Activated T-helper 9 cell treated with anti-CD3 and anti-CD28 coated beads, Interleukin-2, amount 50 U/mL, for 16 hours (primary cell): ENCODE results near the gene LANCL2.
"Not testable (repeated sequence)": the region's sequence is repeated elsewhere in the genome, so short reads cannot be mapped to it uniquely, and the experiment has no call there.

Experiments
- DNase-seq: peaks from one replicate; pipeline ENCODE4 v3.0.0-alpha.2; 2020; ENCODE audit warnings: low read depth

LANCL2 gene, protein sequence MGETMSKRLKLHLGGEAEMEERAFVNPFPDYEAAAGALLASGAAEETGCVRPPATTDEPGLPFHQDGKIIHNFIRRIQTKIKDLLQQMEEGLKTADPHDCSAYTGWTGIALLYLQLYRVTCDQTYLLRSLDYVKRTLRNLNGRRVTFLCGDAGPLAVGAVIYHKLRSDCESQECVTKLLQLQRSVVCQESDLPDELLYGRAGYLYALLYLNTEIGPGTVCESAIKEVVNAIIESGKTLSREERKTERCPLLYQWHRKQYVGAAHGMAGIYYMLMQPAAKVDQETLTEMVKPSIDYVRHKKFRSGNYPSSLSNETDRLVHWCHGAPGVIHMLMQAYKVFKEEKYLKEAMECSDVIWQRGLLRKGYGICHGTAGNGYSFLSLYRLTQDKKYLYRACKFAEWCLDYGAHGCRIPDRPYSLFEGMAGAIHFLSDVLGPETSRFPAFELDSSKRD

DNA sequence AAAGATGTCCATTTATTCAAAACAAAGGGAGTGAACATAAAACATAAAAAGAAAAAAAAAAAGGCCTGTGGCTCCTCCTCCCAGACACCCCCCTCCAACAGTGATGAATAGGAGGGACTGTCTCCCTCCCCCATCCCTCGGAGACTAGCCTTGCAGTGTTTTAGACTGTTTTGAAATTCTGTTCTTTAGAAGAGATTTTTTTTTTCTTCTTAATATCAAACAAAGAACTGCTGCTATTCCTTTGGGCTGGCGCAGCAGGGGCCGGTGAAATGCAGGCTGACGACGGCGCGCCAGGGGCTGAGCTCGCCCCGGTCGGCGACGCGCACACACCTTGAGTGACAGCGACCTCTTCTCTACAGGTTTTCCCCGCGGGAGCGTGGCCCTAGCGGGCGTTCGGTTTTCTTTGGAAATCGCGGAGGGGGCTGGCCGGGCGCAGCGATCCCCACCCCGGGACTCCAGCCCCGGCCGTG lies at the start of gene LANCL2:
Gene LANCL2 (plus strand): TSS at position 133 of the 470 bp plus-strand sequence. CDS start 689 bp downstream, outside the sequence.
- DNase-seq, result no peak

DNA sequence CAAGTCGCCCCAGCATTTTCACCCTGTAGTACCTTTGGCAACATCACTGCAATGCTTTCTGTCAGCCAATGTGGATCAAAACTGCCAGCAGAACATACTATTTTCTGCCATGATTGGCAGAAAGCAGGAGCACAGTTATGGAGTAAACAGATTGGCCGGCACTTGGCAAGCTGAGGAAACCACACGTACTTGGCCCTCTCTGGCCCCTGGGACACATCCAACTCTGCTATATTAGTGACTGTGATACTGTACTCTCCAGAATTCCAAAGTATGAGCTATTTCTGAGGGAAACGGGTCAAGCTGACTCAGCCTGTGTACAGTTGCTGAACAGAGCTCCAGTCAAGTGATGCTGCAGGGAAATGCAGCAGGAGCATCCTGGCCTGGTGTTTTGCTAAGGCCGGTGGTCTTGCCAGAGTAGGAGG lies 39.8 kb upstream of the LANCL2 start:
- DNase-seq, result no peak

DNA sequence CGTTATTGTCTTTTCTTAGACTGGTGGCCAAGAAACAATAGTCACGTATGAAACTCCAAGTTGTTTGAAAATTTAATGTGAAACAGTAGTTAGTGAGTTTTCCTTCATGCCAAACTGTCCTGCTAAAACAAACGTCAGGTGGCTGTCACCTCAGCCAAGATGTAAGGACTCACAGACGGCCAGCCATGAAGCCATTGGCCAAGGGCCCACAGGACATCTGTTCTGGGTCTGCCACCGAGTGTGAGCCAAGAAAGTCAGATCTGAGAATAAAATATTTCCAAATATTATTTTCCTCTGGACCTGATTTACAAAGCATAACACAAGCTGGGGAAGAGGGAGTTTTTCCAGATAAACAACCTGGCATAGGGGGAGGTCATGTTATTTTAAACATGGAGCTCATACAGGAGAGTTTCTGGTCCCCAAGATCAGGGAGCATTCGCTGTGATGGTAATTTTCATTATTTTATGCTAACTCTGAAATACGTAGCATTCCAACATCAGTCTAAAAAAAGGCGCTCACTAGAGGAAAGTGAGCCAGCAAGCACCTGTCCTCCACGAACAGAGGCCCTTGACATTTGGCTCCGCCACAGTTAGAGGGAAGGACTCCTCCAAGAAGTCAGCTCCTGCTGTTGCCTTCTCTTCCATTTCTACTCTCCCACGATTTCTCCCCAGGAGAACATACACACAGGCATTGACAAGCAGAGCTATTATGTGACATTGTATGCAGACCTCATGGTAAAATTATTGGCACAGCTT lies 38.9 kb upstream of the LANCL2 start:
- DNase-seq, result no peak

DNA sequence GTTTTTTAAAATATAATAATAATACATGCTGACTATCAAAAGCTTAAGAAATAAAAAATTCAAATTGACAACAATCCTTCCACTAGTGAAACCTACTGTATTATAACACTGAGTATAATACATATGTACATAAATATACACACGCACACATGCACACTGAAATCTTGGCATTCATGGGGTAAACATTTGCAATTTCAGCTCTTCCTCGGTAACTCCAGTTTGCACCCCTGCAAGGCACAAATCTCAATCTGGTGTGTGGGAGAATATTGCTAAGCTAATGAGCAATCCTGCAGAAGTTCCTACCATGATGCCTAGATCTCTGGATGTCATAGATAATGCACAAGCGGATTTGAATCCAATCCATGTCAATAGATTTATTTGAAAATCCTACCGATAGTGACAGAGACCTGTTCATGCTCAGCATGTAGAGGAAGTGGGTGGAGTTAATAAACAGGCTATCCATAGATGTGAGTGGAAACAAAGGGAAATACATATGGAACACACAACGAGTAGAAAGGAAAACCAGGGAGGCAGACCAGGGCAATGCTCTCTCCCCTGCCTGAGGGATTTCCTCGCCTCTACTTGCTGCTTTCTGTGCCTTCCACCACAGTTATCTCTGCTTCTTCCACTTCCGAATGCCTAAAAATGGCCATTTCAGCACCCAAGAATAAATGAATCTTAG lies 38.1 kb upstream of the LANCL2 start:
- DNase-seq, result no peak

DNA sequence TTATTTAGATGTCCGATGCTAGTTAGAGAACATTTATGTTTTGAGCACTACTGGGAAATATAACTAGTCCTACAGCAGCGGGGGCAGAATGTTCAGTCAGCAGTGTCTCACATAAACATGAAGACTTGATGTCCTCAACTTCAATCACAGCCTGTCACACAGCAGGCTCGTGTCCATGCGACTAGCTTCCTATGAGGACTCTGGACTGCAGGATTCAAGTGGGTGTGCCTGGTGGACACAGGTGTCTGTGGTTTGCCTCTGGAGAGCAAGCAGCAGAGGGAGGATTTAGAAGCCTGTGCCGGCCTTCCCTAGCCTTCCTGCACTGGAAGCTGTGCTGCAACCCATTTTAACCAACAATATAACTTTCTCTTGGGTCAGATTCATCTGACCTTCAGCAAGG lies 30.0 kb upstream of the LANCL2 start:
- no peak for DNase-seq

DNA sequence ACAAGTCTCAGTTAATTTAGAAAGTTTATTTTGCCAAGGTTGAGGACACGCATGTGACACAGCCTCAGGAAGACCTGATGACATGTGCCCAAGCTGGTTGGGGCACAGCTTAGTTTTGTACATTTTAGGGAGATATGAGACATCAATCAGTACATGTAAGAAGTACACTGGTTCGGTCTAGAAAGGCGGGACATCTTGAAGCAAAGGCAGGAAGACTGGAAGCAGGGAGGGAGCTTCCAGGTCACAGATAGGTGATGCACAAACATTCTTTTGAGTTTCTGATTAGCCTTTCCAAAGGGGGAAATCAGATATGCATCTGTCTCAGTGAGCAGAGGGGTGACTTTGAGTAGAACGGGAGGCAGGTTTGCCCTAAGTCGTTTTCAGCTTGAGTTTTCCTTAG lies 29.4 kb upstream of the LANCL2 start:
- no peak for DNase-seq

DNA sequence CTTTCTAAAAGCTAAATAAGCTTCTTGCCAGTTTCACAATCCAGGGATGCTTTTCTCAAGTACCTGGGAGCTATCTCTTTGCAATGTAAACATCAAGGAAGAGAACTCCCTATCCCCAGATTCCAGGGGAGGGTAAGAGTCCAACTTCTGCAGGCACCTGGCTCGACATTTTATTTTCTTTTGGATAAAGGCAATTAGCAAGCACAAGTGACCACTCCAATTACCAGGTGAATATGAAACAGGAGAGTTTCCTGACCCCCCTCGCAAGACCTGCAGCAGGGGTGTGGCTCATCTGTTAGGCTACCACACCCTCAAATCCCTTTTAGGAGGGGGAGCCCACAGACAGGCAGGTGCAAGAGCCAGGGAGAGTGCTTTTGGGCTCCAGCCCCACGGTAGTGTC lies 28.6 kb upstream of the LANCL2 start:
- no peak for DNase-seq

DNA sequence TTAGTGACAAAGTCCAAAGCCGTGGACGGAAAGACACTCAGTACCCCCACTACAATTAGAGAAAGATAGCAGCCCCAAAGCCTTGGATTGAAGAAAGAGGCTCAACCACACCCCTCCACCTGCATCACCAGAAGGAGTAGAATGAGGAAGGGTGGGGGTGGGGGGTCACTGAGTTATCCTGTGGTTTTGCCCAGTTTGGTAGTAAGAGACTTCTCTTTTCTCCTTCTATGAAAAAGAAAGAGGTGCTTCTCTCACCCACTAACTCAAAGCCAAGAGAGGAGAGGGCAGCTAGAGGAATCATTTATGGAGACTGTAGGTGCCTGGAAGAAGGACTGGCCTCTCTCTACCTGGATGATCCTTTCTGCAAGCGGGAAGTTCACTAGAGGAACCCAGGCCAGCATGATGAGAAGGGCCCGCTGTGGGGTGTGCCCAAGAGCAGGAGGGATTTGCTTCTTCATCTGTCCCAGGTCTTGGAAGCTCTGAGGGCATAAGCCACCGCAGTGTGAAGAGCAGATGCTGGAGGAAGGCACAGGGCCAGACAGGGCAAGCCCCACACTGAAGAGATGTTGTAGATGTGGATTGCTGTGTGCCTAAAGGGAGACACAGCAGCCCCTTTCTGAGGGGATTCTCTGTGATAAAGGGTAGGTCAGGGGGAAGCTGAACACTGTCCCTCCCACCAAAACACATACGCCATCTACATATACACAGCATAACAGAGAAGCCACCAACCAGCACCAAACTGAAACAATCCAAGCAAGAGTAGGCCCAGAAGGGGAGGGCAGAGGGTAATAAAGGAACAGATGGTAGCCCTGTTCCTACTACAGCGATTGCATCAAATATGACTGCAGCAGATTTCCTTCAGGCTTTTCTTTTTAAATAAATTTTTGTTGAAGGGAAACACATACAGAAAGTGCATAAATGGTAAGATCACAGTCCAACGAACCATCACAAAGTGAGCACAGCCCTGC lies 25.8 kb upstream of the LANCL2 start:
- no peak for DNase-seq

DNA sequence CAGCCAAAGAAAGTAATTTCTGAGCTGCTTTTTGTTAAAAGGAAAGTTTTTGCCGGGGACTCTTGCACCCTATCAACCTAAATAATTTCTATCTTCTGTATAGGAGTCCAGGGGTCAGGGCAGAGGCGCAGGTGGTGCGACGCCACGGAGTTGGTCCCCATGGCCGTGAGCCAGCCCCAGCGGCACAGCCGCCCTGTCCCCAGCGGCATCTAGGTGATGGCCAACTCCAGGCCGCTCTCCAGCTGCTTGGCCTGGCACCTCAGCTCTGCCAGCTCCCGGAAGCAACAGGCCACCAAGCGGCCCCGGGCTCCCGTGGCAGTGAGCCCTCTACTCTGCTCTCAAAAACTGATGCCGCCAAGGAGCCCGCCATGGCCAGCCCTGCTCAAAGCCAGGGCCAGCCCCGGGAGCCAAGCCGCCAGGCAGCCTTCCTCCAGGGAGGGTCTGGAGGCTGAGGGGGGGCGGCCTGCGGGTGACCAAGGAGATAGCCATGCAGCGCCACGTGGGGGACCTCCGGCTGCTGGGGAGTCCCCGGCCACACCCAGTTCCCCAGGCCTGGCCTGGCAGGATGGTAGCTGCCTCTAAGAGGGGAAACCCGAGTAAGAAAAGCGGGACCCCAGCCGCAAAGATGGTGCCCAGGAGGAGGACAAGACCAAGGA lies 22.8 kb upstream of the LANCL2 start:
- DNase-seq, result no peak

DNA sequence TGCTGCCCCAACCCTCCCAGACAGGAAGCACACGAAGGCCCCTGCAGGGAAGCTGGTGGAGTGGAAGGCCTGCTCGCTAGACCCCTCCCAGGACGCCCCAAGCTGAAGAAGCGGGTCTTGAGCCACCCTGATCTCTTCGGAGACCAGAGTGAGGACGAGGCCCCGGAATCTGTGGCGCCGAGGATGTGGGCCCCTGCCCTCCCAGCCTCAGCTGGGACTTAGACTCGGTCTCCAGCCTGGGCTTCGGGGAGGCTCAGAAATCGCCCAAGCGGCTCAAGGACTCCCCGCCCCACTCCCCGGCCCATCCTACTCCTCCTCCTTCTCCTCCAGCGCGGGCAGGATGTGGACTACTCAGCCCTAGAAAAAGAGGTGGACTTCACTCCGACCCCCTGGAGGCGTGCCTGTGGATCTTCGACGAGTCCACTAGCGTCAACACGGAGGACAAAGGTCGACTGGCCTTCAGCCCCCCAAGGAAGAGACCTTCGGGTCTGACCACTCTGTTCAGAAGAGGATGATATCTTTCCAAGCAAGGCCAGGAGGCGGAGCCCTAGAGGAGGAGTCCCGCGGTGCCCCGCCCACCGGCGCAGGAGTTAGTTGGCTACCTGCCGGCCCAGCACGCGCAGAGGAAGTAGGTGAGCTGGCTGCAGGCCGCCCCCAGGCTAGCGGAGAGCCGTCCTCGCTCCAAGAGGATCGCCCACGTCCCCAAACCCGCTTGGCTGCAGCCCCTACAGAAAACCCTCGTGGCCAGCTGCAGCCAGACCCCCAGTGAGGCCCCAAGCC lies 21.9 kb upstream of the LANCL2 start:
- no peak for DNase-seq

DNA sequence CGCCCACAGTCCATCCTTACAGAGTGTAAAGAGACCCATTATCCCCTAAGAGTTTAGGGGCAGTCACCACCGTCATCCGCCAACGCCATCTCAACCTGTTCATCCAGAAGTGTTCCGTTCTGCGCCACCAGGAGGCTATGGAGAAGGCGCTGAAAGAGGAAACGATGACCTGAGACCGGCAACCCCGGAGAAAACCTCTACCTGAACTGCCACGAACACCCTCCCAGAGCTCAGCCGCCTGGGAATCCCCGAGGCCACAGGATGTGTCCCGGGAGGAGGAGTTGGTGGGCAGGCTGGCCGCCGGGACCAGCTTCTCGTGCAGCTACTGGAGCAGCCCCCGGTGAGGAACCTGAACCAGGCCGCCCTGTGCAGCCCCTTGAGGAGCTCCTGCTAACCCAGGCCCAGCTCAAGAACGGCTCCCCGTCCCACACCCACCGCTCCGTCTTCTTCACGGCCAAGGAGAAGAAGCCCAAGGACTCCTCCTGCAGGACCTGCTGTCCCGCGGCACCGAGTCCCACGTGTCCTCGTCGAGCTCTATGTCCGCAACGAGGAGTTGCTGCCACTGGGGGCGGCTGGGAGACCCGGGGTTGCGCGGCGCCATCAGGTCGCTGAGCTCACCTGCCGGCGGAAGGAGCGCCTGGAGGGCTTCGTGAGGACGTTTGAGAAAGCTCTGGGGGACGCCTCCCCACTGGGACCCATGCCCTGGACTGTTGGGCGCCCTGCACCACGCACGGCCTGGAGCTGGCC lies 21.1 kb upstream of the LANCL2 start:
- no peak for DNase-seq

DNA sequence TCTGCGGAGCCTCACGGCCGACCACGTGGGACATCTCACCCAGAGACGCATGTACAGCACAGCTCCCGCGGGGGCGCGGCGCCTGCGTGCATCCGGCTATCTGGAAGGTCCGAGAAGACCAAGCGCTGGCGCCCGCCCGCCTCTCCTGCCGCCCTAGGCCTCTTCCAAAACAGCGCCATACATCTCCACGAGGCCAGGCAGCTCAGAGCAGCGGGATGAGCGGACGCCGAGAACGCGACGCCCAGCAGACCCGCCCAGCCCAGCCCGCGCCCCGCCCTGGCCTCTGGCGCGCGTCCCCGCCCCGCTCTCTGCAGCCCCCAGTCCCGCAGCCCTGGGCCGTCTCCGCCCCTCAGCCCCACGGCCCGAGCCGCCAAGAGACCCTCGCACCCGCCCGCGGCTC lies 20.3 kb upstream of the LANCL2 start:
- no peak for DNase-seq

DNA sequence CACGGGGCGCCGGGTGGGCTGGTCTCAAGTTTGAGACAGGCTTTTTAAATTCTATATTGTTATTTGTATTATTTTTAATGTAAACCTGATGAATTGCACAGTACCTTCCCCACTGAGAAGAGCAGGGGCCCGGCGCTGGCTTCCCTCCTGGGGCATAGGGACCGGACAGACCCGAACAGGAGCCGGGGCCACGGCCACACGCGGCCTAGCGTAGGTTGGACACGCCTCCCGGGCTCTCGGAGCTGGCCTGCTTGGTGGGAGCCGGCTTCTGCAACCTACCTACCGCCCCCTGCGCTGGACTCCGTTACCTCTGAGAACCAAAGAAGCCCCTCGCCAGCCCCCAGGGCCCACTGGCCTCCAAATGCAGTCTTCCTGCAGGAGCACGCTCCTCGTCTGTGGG lies 19.8 kb upstream of the LANCL2 start:
- no peak for DNase-seq

DNA sequence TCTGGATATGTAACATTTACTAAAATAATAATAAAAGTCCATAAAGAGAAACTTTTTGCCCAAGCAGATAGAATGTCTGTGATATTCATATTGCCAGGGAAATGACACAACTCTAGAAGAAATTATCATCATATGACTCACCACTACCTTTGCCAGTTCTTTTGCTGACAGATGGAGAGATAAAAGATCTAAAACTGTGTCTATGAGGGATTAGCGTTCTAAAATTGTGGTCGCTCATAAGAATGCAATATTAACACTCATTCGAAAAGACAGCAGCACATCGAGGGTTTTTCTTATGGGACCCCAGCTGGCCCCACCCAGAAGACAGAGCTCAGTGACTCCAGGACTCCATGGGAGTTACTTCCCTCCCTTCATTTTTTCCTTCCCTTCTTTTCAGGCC lies 16.6 kb upstream of the LANCL2 start:
- DNase-seq, result no peak

DNA sequence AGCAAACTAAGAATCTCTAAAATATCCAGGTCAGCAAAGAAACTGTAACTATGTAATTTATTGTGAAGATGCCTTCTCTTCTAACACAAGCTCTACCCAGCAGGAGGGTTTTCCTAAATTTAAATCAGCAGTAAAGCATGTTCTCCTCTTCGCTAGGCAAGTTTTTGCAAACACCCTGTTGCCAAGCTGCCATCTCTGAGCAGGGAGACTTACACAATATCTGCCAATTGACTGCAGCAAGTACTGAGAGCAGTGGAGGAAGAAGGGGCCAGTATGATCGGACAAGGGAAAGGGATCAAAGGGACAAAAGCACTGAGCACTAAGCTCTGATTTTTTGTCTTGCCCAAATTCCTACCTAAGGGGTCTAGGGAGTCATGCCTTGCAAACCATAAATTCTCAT lies 16.0 kb upstream of the LANCL2 start:
- no peak for DNase-seq

DNA sequence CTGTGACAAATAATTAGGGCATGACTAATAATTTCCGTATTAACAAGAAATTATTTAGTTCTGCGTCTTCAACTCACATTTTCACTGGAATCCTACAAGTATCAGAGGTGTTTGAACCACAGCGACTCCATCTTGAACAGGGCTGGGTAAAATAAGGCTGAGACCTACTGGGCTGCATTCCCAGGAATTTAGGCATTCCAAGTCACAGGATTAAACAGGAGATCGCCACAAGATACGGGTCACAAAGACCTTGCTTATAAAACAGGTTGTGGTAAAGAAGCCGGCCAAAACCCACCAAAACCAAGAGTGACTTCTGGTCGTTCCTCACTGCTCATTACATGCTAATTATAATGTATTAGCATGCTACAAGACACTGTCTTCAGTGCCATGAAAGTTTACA lies 14.9 kb upstream of the LANCL2 start:
- DNase-seq, result no peak

DNA sequence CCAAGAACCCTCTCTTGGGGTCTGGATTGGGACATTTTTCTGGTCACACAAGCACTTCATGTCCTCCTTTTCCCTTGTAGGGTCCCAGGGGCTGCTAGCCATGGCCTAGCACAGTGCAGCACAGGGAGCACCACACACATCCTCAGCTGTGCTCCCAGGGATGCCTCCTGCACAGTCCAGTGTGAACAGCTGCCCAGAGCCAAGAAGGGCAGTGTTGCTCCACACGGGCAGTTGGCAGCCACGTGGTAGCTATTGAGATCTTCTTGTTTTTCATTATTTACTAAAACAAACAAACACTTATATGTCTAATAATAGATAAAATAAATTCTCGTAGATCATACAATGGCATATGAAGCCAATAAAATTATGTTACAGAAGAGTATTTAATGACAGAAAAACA lies 13.9 kb upstream of the LANCL2 start:
- no peak for DNase-seq

DNA sequence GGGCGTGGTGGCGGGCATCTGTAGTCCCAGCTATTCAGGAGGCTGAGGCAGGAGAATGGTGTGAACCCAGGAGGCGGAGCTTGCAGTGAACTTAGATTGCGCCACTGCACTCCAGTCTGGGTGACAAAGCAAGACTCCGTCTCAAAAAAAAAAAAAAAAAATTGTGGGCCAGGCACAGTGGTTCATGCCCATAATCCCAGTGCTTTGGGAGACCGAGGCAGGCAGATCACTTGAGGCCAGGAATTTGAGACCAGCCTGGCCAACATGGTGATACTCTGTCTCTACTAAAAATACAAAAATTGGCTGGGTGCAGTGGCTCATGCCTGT lies 12.2 kb upstream of the LANCL2 start:
- DNase-seq, result not testable (repeated sequence)

DNA sequence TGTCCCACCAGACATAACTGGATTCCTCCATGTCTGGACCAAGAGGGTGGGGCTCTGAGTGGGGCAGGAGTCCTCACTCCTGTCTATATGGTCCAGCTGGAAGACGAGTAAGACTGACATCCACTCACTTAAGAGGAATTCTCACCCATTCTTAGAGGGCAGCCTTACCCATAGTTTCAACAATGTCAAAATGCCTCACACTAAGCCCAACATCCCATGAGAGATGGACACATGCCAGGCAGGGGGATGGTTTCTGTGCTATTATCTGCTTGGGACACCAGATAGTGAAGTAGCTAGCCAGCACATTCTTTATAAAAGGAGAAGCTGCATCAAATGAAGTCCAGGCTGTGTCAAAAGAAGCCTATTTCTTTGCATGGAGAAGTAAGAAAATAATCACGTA lies 4.7 kb upstream of the LANCL2 start:
- DNase-seq, result no peak

DNA sequence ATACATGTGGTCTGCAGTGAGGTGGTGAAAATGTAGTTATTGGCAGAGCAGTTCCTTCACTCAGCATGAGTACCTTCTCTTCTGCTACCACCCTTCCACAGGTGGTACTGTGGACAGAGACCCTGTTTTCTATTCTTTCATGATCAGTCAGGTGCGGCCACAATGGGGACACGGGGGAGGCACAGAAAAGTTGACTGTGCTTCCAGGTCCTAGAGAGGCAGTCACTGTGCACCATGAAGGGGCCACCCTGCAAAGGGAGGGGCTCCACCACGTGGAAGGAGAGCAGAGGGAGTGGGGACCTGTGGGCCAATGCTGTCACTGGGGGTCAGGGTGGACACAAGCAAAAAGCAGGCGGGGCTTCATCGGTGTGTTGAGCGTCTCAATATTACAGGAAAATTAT lies 3.6 kb upstream of the LANCL2 start:
- no peak for DNase-seq
